ENCODE measurements around the gene BIK.
A peak's percentile ranks its signal among the peaks of the same experiment; 100 is the strongest.
"Not testable (repeated sequence)": the region's sequence is repeated elsewhere in the genome, so short reads cannot be mapped to it uniquely, and the experiment has no call there.

The BIK gene

GRCh38 chr22:43134553-43134952, 24.0 kb downstream of the BIK start:
- TF ChIP-seq, protein P1, sequence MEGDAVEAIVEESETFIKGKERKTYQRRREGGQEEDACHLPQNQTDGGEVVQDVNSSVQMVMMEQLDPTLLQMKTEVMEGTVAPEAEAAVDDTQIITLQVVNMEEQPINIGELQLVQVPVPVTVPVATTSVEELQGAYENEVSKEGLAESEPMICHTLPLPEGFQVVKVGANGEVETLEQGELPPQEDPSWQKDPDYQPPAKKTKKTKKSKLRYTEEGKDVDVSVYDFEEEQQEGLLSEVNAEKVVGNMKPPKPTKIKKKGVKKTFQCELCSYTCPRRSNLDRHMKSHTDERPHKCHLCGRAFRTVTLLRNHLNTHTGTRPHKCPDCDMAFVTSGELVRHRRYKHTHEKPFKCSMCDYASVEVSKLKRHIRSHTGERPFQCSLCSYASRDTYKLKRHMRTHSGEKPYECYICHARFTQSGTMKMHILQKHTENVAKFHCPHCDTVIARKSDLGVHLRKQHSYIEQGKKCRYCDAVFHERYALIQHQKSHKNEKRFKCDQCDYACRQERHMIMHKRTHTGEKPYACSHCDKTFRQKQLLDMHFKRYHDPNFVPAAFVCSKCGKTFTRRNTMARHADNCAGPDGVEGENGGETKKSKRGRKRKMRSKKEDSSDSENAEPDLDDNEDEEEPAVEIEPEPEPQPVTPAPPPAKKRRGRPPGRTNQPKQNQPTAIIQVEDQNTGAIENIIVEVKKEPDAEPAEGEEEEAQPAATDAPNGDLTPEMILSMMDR (IDR thresholded peaks at IDR 0.05; ENCODE audit: control insufficient read depth, extremely low read depth, insufficient read depth): no peak
- no peak overlapping the region for H3K4me3 ChIP-seq (ENCODE audit: low read depth, low read length)
- no peak for DNase-seq (ENCODE audit: low read depth)

DNA sequence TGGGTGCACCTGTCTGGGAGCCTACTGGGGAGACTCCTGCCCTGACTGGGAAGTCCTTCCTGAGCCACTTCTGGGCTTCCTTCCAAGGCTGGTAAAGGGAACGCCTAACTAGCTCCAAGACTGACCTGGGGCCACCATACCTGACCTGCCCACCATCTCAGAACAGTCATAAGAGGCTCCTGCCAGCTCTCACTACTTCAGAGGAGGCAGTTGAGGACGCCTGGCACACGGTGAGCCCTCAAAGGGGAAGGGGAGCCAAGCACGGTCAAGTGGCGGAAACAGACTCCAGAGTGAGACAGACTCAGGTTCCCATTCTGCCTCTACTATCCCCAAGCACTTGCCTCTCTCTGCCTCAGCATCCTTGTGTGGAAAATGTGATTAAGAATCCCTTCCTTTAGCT, 25.0 kb downstream of the BIK start:
- TF ChIP-seq, protein P1 (IDR thresholded peaks at IDR 0.05; ENCODE audit: control insufficient read depth, extremely low read depth, insufficient read depth): no peak
- no peak overlapping the region for H3K4me3 ChIP-seq (ENCODE audit: low read depth, low read length)
- DNase-seq (ENCODE audit: low read depth): no peak

GRCh38 chr22:43136255-43136654, 25.7 kb downstream of the BIK start:
- no peak for DNase-seq (ENCODE audit: low read depth)
- TF ChIP-seq, protein P1 (IDR thresholded peaks at IDR 0.05; ENCODE audit: control insufficient read depth, extremely low read depth, insufficient read depth): peak; percentile 52
- no peak overlapping the region for H3K4me3 ChIP-seq (ENCODE audit: low read depth, low read length)

DNA sequence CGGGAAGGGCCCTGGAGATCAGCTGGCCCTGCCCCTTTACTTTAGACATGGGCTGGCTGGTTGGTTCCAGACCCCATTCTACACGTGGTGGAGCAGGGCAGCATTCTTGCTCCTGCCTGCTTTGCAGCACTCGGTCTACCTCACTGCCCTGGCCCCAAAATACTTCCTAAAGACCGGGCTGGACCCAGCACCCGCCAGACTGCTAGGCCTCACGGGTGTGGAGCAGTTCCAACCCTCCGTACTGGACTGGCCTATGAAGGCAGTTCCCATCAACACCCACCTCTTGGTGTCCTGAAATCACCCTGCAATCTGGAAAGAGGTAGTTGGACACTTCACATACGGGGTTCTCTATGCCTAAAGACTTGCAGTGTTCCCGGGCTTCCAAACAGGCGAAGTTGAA, 26.3 kb downstream of the BIK start:
- H3K4me3 ChIP-seq (ENCODE audit: low read depth, low read length): no peak overlapping the region
- DNase-seq (ENCODE audit: low read depth): no peak
- TF ChIP-seq, protein P1 (IDR thresholded peaks at IDR 0.05; ENCODE audit: control insufficient read depth, extremely low read depth, insufficient read depth): no peak

- H3K4me3 ChIP-seq (ENCODE audit: low read depth, low read length): peak within 1 kb of the TSS; percentile 90
- TF ChIP-seq, protein P1 (IDR thresholded peaks at IDR 0.05; ENCODE audit: control insufficient read depth, extremely low read depth, insufficient read depth): no peak
- no peak for DNase-seq (ENCODE audit: low read depth)
Observed at GRCh38 chr22:43142880-43143562, 32.5 kb downstream of the BIK start, which contains the start of gene MCAT. Gene MCAT (minus strand): TSS chr22:43143398. CDS start chr22:43143348, 50 bp downstream.

GRCh38 chr22:43144949-43145348, 34.4 kb downstream of the BIK start:
- TF ChIP-seq, protein P1 (IDR thresholded peaks at IDR 0.05; ENCODE audit: control insufficient read depth, extremely low read depth, insufficient read depth): no peak
- peak overlapping the region; percentile 26 for H3K4me3 ChIP-seq (ENCODE audit: low read depth, low read length)
- peak; percentile 93 for DNase-seq (ENCODE audit: low read depth)

GRCh38 chr22:43145371-43145770, 34.8 kb downstream of the BIK start:
- DNase-seq (ENCODE audit: low read depth): not testable (repeated sequence)

GRCh38 chr22:43146332-43146731, 35.8 kb downstream of the BIK start:
- not testable (repeated sequence) for H3K4me3 ChIP-seq (ENCODE audit: low read depth, low read length); DNase-seq (ENCODE audit: low read depth)

More at GRCh38 chr22:43145371-43145770, 34.8 kb downstream of the BIK start:
- peak overlapping the region; percentile 26 for H3K4me3 ChIP-seq (ENCODE audit: low read depth, low read length)

Data from LNCaP clone FGC (cell line).